HG02852 (cell line): Measurements from ENCODE around the gene GDF9.

Experiments used
- ATAC-seq: cut with Tn5 transposase; IDR thresholded peaks from one replicate; pipeline ENCODE4 v1.9.1; 2021; ENCODE audit warnings: mild to moderate bottlenecking, moderate library complexity; ENCODE audit not compliant: unreplicated experiment

Gene GDF9

DNA sequence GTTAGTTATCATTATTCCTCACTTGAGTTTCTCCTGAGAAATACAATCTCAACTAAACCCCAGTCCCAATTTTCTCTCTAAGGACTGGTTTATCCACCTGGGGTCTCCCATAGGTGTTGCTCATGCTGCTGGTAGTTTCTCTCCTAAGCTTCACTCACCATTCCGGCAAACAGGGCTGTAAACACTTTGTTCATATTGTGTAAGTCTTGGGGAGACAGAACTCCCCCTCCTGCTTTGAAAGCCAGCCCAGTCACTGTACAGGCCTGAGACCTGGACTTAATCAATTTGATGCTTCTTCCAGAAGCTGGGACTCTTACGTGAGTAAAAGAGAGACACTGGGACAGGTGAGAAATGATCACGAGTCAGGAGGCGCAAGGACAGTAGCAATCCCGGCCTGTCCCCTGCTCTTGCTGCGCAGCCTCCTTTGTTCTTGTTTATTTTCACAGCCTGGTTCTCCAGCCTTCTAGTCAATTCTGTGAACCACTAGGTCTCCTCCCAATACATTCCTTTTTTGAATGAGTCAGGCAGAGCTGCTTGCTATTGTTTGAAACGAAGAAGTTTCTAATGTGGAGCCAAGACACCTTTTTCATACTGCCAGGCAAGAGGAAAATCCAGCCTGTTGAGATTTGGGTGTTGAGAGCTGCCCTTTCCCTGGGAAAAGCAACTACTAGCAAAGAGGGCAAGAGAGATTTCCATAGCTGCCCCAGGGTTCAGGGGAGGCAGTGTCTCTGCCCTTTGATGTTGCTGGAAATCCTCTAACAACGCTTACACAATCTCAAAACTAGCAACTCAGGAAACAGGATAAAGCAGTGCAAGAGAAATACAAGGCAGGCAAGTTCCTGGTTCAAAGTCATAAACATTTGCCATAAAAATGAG, 26.6 kb downstream of the GDF9 start:
- no peak for ATAC-seq

GRCh38 chr5:132838516-132839282, 27.6 kb downstream of the GDF9 start:
- ATAC-seq: no peak

DNA sequence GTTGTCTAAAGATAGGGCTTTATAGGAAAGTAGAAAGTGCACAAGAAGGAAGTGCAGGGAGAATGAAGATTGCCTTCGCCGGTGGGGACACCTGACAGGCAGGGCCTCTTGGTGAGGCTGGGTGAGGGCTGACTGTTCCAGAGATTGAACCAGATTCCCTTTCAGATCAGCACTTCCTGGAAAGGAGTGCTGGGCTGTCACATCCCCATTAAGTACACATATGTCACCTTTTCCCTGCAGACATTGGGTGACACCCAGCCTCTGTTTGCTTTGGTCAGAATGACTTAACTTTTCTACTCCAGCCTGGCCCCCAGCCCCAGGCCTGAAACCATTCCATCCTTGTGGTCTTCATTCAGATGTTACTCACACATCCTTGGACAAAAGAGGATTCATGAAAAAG, 28.4 kb downstream of the GDF9 start:
- no peak for ATAC-seq

DNA sequence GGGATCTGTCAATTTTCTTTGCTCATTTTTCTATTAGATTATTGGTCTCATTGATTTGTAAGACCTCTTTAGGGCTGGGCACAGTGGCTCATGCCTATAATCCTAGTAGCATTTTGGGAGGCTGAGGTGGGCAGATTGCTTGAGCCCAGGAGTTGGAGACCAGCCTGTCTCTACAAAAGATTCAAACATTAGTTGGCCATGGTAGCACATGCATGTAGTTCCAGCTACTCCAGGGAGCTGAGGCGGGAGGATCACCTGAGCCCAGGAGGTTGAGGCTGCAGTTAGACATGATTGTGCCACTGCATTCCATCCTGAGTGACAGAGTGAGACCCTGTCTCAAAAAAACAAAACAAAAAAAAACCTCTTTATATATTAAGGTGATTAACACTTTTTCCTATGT, 29.4 kb downstream of the GDF9 start:
- ATAC-seq: no peak

DNA sequence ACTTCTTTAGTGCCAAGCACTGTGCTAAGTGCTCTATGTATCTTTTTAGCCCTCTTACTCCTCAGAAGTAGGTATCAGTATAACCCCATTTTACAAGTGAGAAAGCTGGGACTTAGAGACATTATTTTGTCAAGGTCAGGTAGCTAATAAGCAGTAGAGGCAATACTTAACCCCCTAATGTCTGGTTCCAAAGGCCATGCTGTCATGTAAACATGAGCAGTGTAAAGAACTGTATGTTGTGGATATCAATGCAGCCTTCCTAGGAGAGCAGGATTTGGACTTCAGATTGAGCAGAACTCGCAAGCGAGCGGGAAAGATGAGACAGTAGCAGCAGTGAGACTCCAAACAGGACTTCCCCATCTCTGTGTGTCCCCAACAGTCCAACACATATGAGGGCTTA, 32.2 kb downstream of the GDF9 start:
- ATAC-seq: no peak

- ATAC-seq: no peak
Observed at GRCh38 chr5:132832612-132833011, 33.7 kb downstream of the GDF9 start.

GRCh38 chr5:132831095-132831860, 35.0 kb downstream of the GDF9 start:
- ATAC-seq: no peak

DNA sequence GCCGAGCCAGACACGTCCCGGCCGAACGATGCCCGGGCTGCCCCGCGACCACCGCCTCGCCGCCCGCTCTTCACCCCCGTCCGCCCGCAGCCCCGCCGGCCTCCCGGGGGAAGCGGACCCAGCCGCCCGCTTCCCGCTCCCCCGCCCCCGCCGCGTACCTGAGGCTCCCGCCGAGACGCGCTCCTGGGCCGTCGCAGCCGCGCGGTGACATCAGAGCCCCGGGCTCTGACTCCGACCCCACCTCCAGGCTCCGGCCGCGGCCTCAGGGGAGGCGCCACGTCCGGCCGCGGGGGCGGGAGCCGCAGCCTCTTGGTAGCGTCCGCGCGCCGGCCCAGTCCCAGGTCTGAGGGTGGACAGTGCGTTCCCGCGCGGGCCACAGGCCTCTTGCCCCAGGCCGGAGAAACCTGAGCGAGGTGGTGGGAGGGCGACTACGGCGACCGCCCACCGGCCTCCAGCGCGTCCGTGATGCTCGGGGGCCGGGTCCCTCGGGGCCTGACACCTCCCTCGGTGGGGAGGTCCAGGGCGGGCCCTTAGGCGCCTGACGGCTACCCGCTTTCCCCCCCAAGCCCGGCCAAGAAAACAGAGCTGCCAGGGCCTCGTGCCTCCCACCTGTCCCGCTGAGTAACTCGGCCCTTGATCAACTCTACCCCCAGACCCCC, 35.7 kb downstream of the GDF9 start, which contains the start of gene SHROOM1:
Gene SHROOM1 (minus strand): TSS at position 212 of the 659 bp plus-strand sequence. CDS start 4,507 bp downstream, outside the sequence.
- ATAC-seq: peak; percentile 72

- peak; percentile 79 for ATAC-seq
Observed at GRCh38 chr5:132829742-132830435, 36.4 kb downstream of the GDF9 start.

DNA sequence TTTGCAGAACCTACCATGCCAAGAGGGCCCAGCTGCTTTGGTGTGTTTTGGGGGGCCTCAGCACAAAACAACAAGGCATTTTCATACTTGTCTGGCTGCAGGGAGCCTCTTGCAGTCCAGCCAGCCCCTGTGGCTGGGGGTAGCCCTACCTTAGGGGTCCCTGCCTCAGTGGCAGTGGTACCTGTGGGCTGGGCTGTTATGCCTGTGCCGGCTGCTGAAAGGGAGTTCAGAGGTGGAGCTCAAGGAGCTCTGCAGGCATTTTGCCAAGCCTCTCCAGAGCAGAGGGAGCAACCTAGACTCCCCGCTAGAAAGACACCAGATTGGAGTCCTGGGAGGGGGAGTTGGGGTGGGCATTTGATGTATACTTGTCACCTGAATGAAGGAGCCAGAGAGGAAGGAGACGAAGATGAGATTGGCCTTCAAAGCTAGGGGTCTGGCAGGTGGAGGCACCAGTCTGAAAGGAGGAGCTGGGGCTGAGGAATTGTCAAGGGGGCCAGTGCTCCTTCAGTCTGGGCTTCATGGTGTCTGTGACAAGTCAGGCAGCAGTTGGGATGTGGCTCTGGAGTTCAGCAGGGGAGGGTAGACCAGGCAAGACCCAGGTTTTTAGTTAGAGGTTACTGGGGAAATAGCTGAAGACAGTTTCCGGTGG, 37.3 kb downstream of the GDF9 start:
- ATAC-seq: no peak

GRCh38 chr5:132827943-132828673, 38.2 kb downstream of the GDF9 start:
- no peak for ATAC-seq

DNA sequence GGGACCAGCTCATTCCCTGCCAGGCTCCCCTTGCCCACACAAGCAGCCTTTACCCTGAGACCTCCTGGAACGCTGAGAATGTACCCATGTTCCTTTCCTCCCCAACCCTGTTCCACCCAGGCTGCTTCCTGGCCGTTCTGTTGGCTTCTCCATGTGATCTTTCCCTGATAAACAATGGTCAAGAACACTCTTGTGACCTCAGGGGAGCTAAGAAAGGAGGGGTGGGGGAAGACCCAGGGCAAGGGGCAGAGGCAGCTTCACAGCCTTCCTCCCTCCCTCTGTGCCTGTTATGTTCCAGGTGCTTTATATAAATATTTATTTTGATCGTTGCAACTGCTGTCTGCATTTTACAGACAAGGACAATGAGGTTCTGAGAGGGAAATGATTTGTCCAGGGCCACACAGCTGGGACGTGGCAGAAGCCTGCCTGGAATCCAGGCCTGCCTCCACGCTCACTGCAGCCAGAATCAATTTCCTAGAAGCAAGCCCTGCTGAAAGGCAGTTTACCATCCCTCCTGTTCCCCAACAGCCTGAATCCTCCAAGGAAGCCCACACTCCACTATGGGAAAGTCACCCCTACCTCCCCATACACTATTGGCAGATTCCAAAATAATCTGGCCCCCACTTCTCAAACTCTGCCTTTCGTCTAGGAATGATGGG, 39.7 kb downstream of the GDF9 start:
- no peak for ATAC-seq

GRCh38 chr5:132825834-132826391, 40.4 kb downstream of the GDF9 start:
- ATAC-seq: no peak

DNA sequence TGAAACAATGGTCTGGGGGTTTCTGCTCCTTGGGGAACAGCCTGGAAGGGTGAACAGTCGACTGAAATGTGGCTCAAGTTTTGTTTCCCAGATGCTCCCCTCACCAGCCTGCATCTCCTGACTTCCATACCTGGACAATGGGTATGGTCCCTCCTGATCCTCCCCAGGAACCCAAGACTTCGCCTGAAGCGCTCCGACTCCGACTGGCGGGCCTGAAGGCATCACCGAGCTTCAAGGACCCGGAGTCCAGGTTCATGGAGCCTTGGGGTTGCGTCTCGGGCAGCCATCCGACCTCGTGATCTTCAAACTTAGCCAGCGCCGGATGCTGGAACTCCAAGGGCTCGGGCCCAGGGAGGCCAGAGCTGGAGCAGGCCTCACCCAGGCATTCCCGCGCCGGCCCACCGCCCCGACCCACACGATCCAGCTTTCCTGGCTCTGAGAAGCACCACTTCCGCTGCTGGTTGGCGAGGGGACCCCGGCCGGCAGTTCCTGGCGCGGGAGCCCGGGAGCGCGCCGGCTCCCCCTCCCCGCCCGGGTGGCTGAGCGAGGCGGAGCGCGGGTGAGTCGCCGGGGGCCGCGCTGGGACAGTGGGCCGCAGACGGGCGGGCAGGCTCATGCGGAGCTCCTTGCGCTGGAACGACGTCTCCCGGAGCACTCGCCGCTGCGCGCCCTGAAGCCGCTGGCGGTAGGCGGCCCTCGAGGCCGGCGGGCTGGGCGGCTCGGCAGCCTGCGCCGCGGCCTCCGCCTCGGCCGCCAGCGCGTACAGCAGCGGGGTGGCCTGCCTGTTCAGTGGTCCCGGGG, 41.0 kb downstream of the GDF9 start:
- no peak for ATAC-seq

DNA sequence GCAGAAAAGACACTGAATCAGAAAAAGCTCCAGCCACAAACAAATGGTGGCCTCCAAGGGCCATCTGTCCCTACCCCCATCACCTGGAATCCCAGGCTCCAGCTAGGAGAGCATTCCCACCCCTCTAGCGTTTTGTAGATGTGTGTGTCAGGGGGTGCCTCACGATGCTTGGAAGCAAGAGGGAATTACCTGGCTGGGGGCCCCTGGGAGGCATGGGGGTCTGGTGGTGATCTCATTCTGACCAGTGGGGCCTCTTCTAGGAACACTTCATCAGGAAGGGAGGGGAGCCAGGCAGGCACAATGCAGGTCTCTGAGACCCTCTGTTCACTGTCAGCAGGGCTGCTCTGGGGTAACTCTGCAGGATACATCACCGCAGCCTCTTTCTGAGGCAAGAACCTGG, 41.8 kb downstream of the GDF9 start:
- ATAC-seq: no peak

DNA sequence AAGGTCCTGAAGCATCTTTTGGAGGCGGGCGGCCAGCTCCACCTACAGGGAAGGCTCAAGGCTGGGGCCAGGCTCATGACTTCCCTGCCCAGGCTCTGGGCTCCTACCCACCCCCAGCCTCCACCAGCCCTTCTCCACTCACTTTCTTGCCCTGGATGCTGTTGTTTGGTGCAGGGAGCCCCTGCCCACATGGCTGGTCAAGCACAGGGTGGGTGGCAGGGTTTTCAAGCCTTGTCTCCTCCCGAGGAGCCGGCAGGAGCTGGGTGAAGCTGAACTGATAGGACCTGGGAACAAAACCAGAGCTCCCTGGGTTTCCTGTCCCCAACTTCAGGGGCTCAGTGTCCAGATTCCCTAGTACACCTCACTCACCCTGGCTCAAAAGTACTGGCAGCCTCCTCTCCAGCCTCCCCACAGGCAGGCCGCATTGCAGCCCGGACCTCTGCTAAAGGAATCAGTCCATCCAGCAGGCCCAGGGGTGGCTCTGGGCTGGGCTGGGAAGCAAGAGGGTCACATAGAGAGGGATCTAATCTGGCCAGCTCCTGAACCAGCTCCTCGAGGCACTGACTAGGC, 42.7 kb downstream of the GDF9 start:
- ATAC-seq: no peak
